A673 (cell line): ENCODE results near the gene ZNF493. TPM values are rescaled to one million over a fixed set of nuclear protein-coding genes. Genes with fewer than 3 reads are reported as not detected.

ENCODE experiments used
- BruUV-seq: library from RNA; stranded (reverse); fragments of 400-500 nt; replicated peaks from 2 replicates; lab custom pipeline; 2021; lab: Mats Ljungman, UMichigan
- CTCF ChIA-PET: fragments of 300-600 bp; sonication (Branson Sonifier 250); formaldehyde crosslinking; loops from one replicate; lab custom pipeline; 2022; ENCODE audit warnings: antibody characterized with exemption; lab: Charles Lee
- POLR2A ChIA-PET: fragments of 300-600 bp; sonication (Branson Sonifier 250); formaldehyde crosslinking; loops from one replicate; lab custom pipeline; 2022; ENCODE audit warnings: antibody characterized with exemption; ENCODE audit not compliant: low non-redundant PET; lab: Charles Lee
- DNase-seq: peaks from one replicate; pipeline ENCODE4 v3.0.0-alpha.2; 2015; ENCODE audit warnings: low spot score
- H3K27ac ChIP-seq: fragments of 200-600 bp; sonication (generic); 2 replicates; pipeline ENCODE4 v1.5.1; 2016; ENCODE audit warnings: mixed run types, low read depth, mild to moderate bottlenecking, mixed read lengths, antibody characterized with exemption, low read length; ENCODE audit not compliant: poor library complexity, severe bottlenecking
- H3K27me3 ChIP-seq: fragments of 200-600 bp; sonication (generic); replicated peaks from 2 replicates; pipeline ENCODE4 v1.6.1; 2017; ENCODE audit warnings: mixed run types, low read depth, mild to moderate bottlenecking, mixed read lengths, antibody characterized with exemption, low read length; ENCODE audit not compliant: insufficient read depth, poor library complexity
- H3K36me3 ChIP-seq: fragments of 200-600 bp; sonication (generic); 2 replicates; pipeline ENCODE4 v1.6.1; 2016; ENCODE audit warnings: mixed run types, mild to moderate bottlenecking, mixed read lengths, antibody characterized with exemption, low read length; ENCODE audit not compliant: insufficient read depth, poor library complexity, severe bottlenecking
- H3K4me1 ChIP-seq: fragments of 200-600 bp; sonication (generic); 2 replicates; pipeline ENCODE4 v1.6.1; 2017; ENCODE audit warnings: mixed run types, mild to moderate bottlenecking, mixed read lengths, antibody characterized with exemption, low read length; ENCODE audit not compliant: insufficient read depth, poor library complexity, severe bottlenecking
- H3K4me3 ChIP-seq: fragments of 200-600 bp; sonication (generic); 2 replicates; pipeline ENCODE4 v1.5.1; 2016; ENCODE audit warnings: low read depth, mixed run types, mild to moderate bottlenecking, mixed read lengths, low read length; ENCODE audit not compliant: poor library complexity, severe bottlenecking
- H3K9me3 ChIP-seq: fragments of 200-600 bp; sonication (generic); 2 replicates; pipeline ENCODE4 v1.6.1; 2016; ENCODE audit warnings: mixed run types, low read depth, mild to moderate bottlenecking, mixed read lengths, antibody characterized with exemption, low read length; ENCODE audit not compliant: poor library complexity, severe bottlenecking
- EZH2 ChIP-seq: fragments of 200-600 bp; sonication (generic); IDR thresholded peaks from 2 replicates; pipeline ENCODE4 v1.6.1; 2017; ENCODE audit warnings: borderline replicate concordance, low read depth, mild to moderate bottlenecking, mixed read lengths, antibody characterized with exemption, low read length; ENCODE audit not compliant: poor library complexity, severe bottlenecking
- intact Hi-C: fragments of 100-400 bp; cut with micrococcal nuclease; formaldehyde crosslinking; loops from one replicate; pipeline ENCODE4 v1.10.0; 2022; ENCODE audit not compliant: unreplicated experiment
- total RNA-seq: library from RNA; stranded (reverse); gene quantifications from 2 replicates; pipeline ENCODE4 v1.2.3, GENCODE V29; 2021
- TF ChIP-seq, protein P1 (sequence below): fragments of 300-800, 200-600 bp; sonication (generic); conservative IDR thresholded peaks from 2 replicates; pipeline ENCODE4 v1.5.1; 2017; ENCODE audit warnings: low read depth, mild to moderate bottlenecking, antibody characterized with exemption, low read length, moderate library complexity, mixed read lengths

The ZNF493 gene
- total RNA-seq, 1 experiment from 2014 or later, result 5.5 TPM

DNA sequence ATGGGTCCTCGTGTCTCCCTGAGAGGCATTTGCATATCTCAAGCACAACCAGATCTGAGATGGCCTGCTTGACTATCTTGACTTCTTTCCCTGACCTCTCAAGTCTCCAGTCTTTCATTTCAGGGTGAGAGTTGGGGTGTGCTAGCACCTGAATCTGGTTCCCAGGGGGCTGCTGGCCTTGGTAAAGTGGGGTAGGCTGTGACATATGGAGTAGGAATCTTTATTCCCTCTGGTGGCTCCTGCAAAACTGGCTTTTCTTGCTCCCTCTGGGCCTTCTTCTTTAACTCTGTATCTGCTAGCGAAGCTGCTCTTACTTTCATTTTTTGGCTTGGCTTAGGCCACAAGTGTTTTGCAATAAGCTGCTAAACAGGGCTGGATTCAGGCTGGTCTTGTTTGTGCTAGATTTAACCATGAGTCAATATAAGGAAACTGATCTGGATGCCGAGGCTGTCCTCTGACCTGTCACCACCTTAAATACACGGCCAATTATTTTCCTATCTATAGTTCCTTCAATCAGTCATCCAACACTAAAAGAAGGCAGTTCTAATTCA, 42.3 kb downstream of the ZNF493 start:
- no peak for TF ChIP-seq EZH2
- TF ChIP-seq, protein P1, sequence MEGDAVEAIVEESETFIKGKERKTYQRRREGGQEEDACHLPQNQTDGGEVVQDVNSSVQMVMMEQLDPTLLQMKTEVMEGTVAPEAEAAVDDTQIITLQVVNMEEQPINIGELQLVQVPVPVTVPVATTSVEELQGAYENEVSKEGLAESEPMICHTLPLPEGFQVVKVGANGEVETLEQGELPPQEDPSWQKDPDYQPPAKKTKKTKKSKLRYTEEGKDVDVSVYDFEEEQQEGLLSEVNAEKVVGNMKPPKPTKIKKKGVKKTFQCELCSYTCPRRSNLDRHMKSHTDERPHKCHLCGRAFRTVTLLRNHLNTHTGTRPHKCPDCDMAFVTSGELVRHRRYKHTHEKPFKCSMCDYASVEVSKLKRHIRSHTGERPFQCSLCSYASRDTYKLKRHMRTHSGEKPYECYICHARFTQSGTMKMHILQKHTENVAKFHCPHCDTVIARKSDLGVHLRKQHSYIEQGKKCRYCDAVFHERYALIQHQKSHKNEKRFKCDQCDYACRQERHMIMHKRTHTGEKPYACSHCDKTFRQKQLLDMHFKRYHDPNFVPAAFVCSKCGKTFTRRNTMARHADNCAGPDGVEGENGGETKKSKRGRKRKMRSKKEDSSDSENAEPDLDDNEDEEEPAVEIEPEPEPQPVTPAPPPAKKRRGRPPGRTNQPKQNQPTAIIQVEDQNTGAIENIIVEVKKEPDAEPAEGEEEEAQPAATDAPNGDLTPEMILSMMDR, result no peak
- ChIA-PET CTCF (no interaction called here), POLR2A (no interaction called here)
- DNase-seq, result no peak
- Histone ChIP-seq H3K4me3 (no peak overlapping the region), H3K4me1 (no peaks in the 10 kb centered on the region), H3K27me3 (no peaks in the 10 kb centered on the region), H3K36me3 (no peaks in the 10 kb centered on the region), H3K9me3 (peaks cover 20% of the 10 kb centered on the region), H3K27ac (no peak overlapping the region)
- no TSS peak for BruUV-seq
- intact Hi-C loops, result no loop called here

- BruUV-seq, result no TSS peak
- H3K4me1 ChIP-seq, result no peaks in the 10 kb centered on the region
- CTCF ChIA-PET, result no interaction called here
These were observed 43.4 kb downstream of the ZNF493 start for GRCh38 chr19:21440321-21440720.

GRCh38 chr19:21451187-21451586, 54.3 kb downstream of the ZNF493 start:
- Histone ChIP-seq H3K36me3 (no peaks in the 10 kb centered on the region), H3K27me3 (no peaks in the 10 kb centered on the region), H3K9me3 (peaks cover 22% of the 10 kb centered on the region), H3K27ac (no peak overlapping the region), H3K4me1 (no peaks in the 10 kb centered on the region), H3K4me3 (no peak overlapping the region)
- CTCF ChIA-PET, result no interaction called here
- POLR2A ChIA-PET, result no interaction called here
- no TSS peak for BruUV-seq
- intact Hi-C loops, result no loop called here
- no peak for DNase-seq
- TF ChIP-seq, protein P1, result no peak
- no peak for TF ChIP-seq EZH2

More at GRCh38 chr19:21440321-21440720, 43.4 kb downstream of the ZNF493 start:
- no peak overlapping the region for H3K4me3 ChIP-seq
- POLR2A ChIA-PET, result no interaction called here
- no peaks in the 10 kb centered on the region for H3K27me3 ChIP-seq
- H3K27ac ChIP-seq, result no peak overlapping the region
- intact Hi-C loops, result no loop called here
- no peaks in the 10 kb centered on the region for H3K36me3 ChIP-seq
- DNase-seq, result no peak
- peaks cover 20% of the 10 kb centered on the region for H3K9me3 ChIP-seq
- TF ChIP-seq, protein P1, result no peak
- no peak for TF ChIP-seq EZH2
